HG03135 (cell line): ENCODE results near the gene MOGAT1.
"Not testable (repeated sequence)": the region's sequence is repeated elsewhere in the genome, so short reads cannot be mapped to it uniquely, and the experiment has no call there.

ENCODE experiments used
- ATAC-seq: cut with Tn5 transposase; IDR thresholded peaks from one replicate; pipeline ENCODE4 v1.9.1; 2021; ENCODE audit warnings: mild to moderate bottlenecking, moderate library complexity; ENCODE audit not compliant: unreplicated experiment

Gene MOGAT1

GRCh38 chr2:222709191-222709891 is 37.9 kb downstream of the MOGAT1 start:
- peak; percentile 56 for ATAC-seq

- ATAC-seq = no peak
Measured at GRCh38 chr2:222710736-222711135, 39.3 kb downstream of the MOGAT1 start.

GRCh38 chr2:222711315-222711940 is 40.0 kb downstream of the MOGAT1 start:
- ATAC-seq = no peak

GRCh38 chr2:222713002-222713401 is 41.5 kb downstream of the MOGAT1 start:
- no peak for ATAC-seq

GRCh38 chr2:222714361-222715241 is 43.1 kb downstream of the MOGAT1 start:
- no peak for ATAC-seq

- no peak for ATAC-seq
Measured at GRCh38 chr2:222715742-222716141, 44.3 kb downstream of the MOGAT1 start.

- not testable (repeated sequence) for ATAC-seq
Measured at GRCh38 chr2:222719787-222720186, 48.3 kb downstream of the MOGAT1 start.

GRCh38 chr2:222721597-222721996 is 50.1 kb downstream of the MOGAT1 start:
- not testable (repeated sequence) for ATAC-seq

- ATAC-seq = peak; percentile 99
Measured at GRCh38 chr2:222722327-222722946, 51.0 kb downstream of the MOGAT1 start.

GRCh38 chr2:222724208-222724607 is 52.8 kb downstream of the MOGAT1 start:
- no peak for ATAC-seq

- no peak for ATAC-seq
Measured at GRCh38 chr2:222728621-222729020, 57.2 kb downstream of the MOGAT1 start.

- peak; percentile 59 for ATAC-seq
Measured at GRCh38 chr2:222730366-222730999, 59.0 kb downstream of the MOGAT1 start.

GRCh38 chr2:222731201-222731621 is 59.8 kb downstream of the MOGAT1 start:
- no peak for ATAC-seq

- no peak for ATAC-seq
Measured at GRCh38 chr2:222732489-222733178, 61.2 kb downstream of the MOGAT1 start.

- no peak for ATAC-seq
Measured at GRCh38 chr2:222733470-222733845, 62.0 kb downstream of the MOGAT1 start.

GRCh38 chr2:222733846-222734702 is 62.6 kb downstream of the MOGAT1 start:
- ATAC-seq = peak; percentile 5

GRCh38 chr2:222734703-222735014 is 63.2 kb downstream of the MOGAT1 start:
- peak; percentile 80 for ATAC-seq

- no peak for ATAC-seq
Measured at GRCh38 chr2:222736301-222736700, 64.8 kb downstream of the MOGAT1 start.

GRCh38 chr2:222736924-222737323 is 65.5 kb downstream of the MOGAT1 start:
- ATAC-seq = no peak
